Left lung (tissue), 10 donors: ENCODE measurements around the gene MLXIPL. TPM values are rescaled to one million over a fixed set of nuclear protein-coding genes. Genes with fewer than 3 reads are reported as not detected.
"Not testable (repeated sequence)": the region's sequence is repeated elsewhere in the genome, so short reads cannot be mapped to it uniquely, and the experiment has no call there.

Experiments used
- ATAC-seq: fragments of 200-7000 bp; cut with Tn5 transposase; one replicate; pipeline ENCODE4 v1.9.1; 2020; ENCODE audit warnings: moderate library complexity
- DNase-seq, 4 donors: peaks; one replicate each; pipeline ENCODE4 v3.0.0-alpha.2; 2013 to 2020
- H3K27ac ChIP-seq, 2 donors: fragments of 200-600 bp; sonication (generic) in 1 of 2; one replicate each; pipeline versions ENCODE4 v1.5.0 to v1.8.0; 2020 to 2021
- H3K27me3 ChIP-seq, 2 donors: fragments of 200-600 bp; sonication (generic) in 1 of 2; one replicate each; pipeline versions ENCODE4 v1.5.0 to v1.8.0; 2020 to 2021
- H3K36me3 ChIP-seq, 2 donors: fragments of 200-600 bp; sonication (generic) in 1 of 2; one replicate each; pipeline versions ENCODE4 v1.5.0 to v1.8.0; 2020 to 2021
- H3K4me1 ChIP-seq, 2 donors: fragments of 200-600 bp; one replicate each; pipeline ENCODE4 v1.8.0; 2021
- H3K4me3 ChIP-seq, 2 donors: fragments of 200-600 bp; sonication (generic) in 1 of 2; one replicate each; pipeline versions ENCODE4 v1.5.0 to v1.8.0; 2020 to 2021; ENCODE audit warnings: mild to moderate bottlenecking in 1 of 2
- H3K9me3 ChIP-seq, 2 donors: fragments of 200-600 bp; sonication (generic) in 1 of 2; one replicate each; pipeline versions ENCODE4 v1.5.0 to v1.8.0; 2020 to 2021
- CTCF ChIP-seq, 2 donors: fragments of 200-600 bp; sonication (generic) in 1 of 2; IDR thresholded peaks; one replicate each; pipeline versions ENCODE4 v1.5.0 to v1.8.0; 2021; ENCODE audit warnings: antibody characterized with exemption in 2 of 2
- intact Hi-C, 2 donors: fragments of 100-400 bp; cut with DNase I; formaldehyde crosslinking; loops; one replicate each; pipeline versions ENCODE4 v1.11.2 to v1.14.2; 2022
- polyA plus RNA-seq, 6 donors: library from polyadenylated mRNA; unstranded; fragments of 120-200 nt; gene quantifications; one replicate each; pipeline ENCODE4 v1.2.1, GENCODE V29; 2013; ENCODE audit not compliant: insufficient read length in 6 of 6
- total RNA-seq, 2 donors: library from RNA; stranded (reverse); fragmentation: NEBNext Ultra II Directional; extraction: Animal tissue kit (Norgen Biotek cat#: 25700); gene quantifications; one replicate each; pipeline ENCODE4 v1.2.1, GENCODE V29; 2021
- donor health status: DM: no; HTN: yes; CAD: no.
- donor health status: DM: no; HTN: no; CAD: no.

Gene MLXIPL
- total and polyA plus RNA-seq, 8 donors: 0.67 to 6.2 (median 2.5) TPM

- Histone ChIP-seq H3K9me3 (no peaks in the 10 kb centered on the region), H3K4me3 (peak overlapping the region in 1 of 2 donors; percentile 47), H3K36me3 (no peaks in the 10 kb centered on the region), H3K27me3 (peaks cover 26 to 94% of the 10 kb centered on the region in 2 donors), H3K4me1 (peaks cover 11 to 21% of the 10 kb centered on the region in 2 donors), H3K27ac (no peak overlapping the region)
- no peak for TF ChIP-seq CTCF (IDR thresholded peaks at IDR 0.05)
- DNase-seq: no peak
- intact Hi-C loops: no loop called here
- ATAC-seq: no peak
Observed at GRCh38 chr7:73624669-73625001, 313 bp upstream of the MLXIPL start.

- intact Hi-C loops: no loop called here
- TF ChIP-seq CTCF (IDR thresholded peaks at IDR 0.05): no peak
- ATAC-seq: peak; percentile 10
- peak overlapping the region; percentile 29 to 47 for H3K4me3 ChIP-seq
- H3K36me3 ChIP-seq: no peaks in the 10 kb centered on the region
- H3K27ac ChIP-seq: no peak overlapping the region
- H3K4me1 ChIP-seq: peaks cover 11 to 21% of the 10 kb centered on the region in 2 donors
- H3K27me3 ChIP-seq: peaks cover 26 to 81% of the 10 kb centered on the region in 2 donors
- DNase-seq: no peak
- H3K9me3 ChIP-seq: no peaks in the 10 kb centered on the region
Observed at GRCh38 chr7:73622909-73623797, 1.2 kb downstream of the MLXIPL start.

- ATAC-seq: no peak
- no peak overlapping the region for H3K27ac ChIP-seq
- TF ChIP-seq CTCF (IDR thresholded peaks at IDR 0.05): no peak
- intact Hi-C loops: no loop called here
- H3K4me3 ChIP-seq: peak overlapping the region in 1 of 2 donors; percentile 47
- no peaks in the 10 kb centered on the region for H3K9me3 ChIP-seq
- peaks cover 26 to 74% of the 10 kb centered on the region in 2 donors for H3K27me3 ChIP-seq
- no peaks in the 10 kb centered on the region for H3K36me3 ChIP-seq
- H3K4me1 ChIP-seq: peaks cover 11 to 21% of the 10 kb centered on the region in 2 donors
- no peak for DNase-seq
Observed at GRCh38 chr7:73622527-73622908, 1.8 kb downstream of the MLXIPL start.

- H3K4me3 ChIP-seq: no peak overlapping the region
- DNase-seq (no peak), ATAC-seq (no peak)
- H3K27ac ChIP-seq: no peak overlapping the region
- peaks cover 26 to 64% of the 10 kb centered on the region in 2 donors for H3K27me3 ChIP-seq
- peaks cover 11 to 21% of the 10 kb centered on the region in 2 donors for H3K4me1 ChIP-seq
- no peak for TF ChIP-seq CTCF (IDR thresholded peaks at IDR 0.05)
- H3K36me3 ChIP-seq: no peaks in the 10 kb centered on the region
- intact Hi-C loops: no loop called here
- no peaks in the 10 kb centered on the region for H3K9me3 ChIP-seq
Observed at GRCh38 chr7:73621168-73622063, 2.9 kb downstream of the MLXIPL start.

- H3K27ac ChIP-seq, H3K36me3 ChIP-seq, H3K4me3 ChIP-seq, H3K9me3 ChIP-seq, ATAC-seq, DNase-seq: not testable (repeated sequence)
- intact Hi-C loops: loop anchor here in 1 of 2 donors (10.0 kb wide), 1 partner anchor 105 kb away; no protein-coding TSS in a partner anchor
- Histone ChIP-seq H3K4me1 (peaks cover 11 to 18% of the 10 kb centered on the region in 2 donors), H3K27me3 (peaks cover 21 to 64% of the 10 kb centered on the region in 2 donors)
Observed at GRCh38 chr7:73619394-73619793, 4.9 kb downstream of the MLXIPL start.
